PC-3 (cell line): ENCODE measurements around the gene RBBP8NL. TPM values are rescaled to one million over a fixed set of nuclear protein-coding genes. Genes with fewer than 3 reads are reported as not detected.

Experiments
- ATAC-seq: fragments of 200-7000 bp; cut with Tn5 transposase; 2 replicates; pipeline ENCODE4 v1.9.1; 2020; ENCODE audit warnings: mild to moderate bottlenecking, moderate library complexity
- BruUV-seq: library from RNA; stranded (reverse); fragments of 400-500 nt; replicated peaks from 2 replicates; lab custom pipeline; 2021; lab: Mats Ljungman, UMichigan
- CTCF ChIA-PET: fragments of 300-600 bp; sonication (Branson Sonifier 250); formaldehyde crosslinking; loops from one replicate; lab custom pipeline; 2022; ENCODE audit warnings: antibody characterized with exemption; lab: Charles Lee
- POLR2A ChIA-PET: fragments of 300-600 bp; sonication (Branson Sonifier 250); formaldehyde crosslinking; loops from one replicate; lab custom pipeline; 2022; ENCODE audit warnings: antibody characterized with exemption; ENCODE audit not compliant: unreplicated experiment; lab: Charles Lee
- DNase-seq: peaks from one replicate; pipeline ENCODE4 v3.0.0-alpha.2; 2015
- H2AFZ ChIP-seq: fragments of 300-600 bp; sonication (generic); 2 replicates; pipeline ENCODE4 v1.6.0; 2016; ENCODE audit warnings: antibody characterized with exemption, low read length
- H3F3A ChIP-seq: fragments of 300-600 bp; sonication (generic); one replicate; pipeline ENCODE4 v1.6.0; 2017; ENCODE audit warnings: antibody characterized with exemption, low read length, control low read depth, mild to moderate bottlenecking; ENCODE audit not compliant: unreplicated experiment
- H3K27ac ChIP-seq: fragments of 300-600 bp; sonication (generic); 2 replicates; pipeline ENCODE4 v1.5.1; 2016; ENCODE audit warnings: mild to moderate bottlenecking, low read length
- H3K27me3 ChIP-seq: fragments of 300-600 bp; sonication (generic); 2 replicates; pipeline ENCODE4 v1.6.1; 2016; ENCODE audit warnings: low read length, mixed read lengths
- H3K36me3 ChIP-seq: fragments of 300-600 bp; sonication (generic); 2 replicates; pipeline ENCODE4 v1.6.1; 2016; ENCODE audit warnings: low read depth, mixed run types, low read length, mixed read lengths
- H3K4me1 ChIP-seq: fragments of 300-600 bp; sonication (generic); 2 replicates; pipeline ENCODE4 v1.5.1; 2016; ENCODE audit warnings: low read length; ENCODE audit not compliant: insufficient read depth
- H3K4me2 ChIP-seq: fragments of 300-600 bp; sonication (generic); 2 replicates; pipeline ENCODE4 v1.6.0; 2016; ENCODE audit warnings: low read length
- H3K4me3 ChIP-seq: fragments of 300-600 bp; sonication (generic); 2 replicates; pipeline ENCODE4 v1.5.1; 2016; ENCODE audit warnings: mild to moderate bottlenecking, low read length, mixed read lengths
- H3K79me2 ChIP-seq: fragments of 300-600 bp; sonication (generic); 2 replicates; pipeline ENCODE4 v1.6.1; 2017; ENCODE audit warnings: low read length, mixed read lengths
- H3K9ac ChIP-seq: fragments of 300-600 bp; sonication (generic); 2 replicates; pipeline ENCODE4 v1.6.0; 2016; ENCODE audit warnings: mild to moderate bottlenecking, low read length
- H3K9me2 ChIP-seq: fragments of 300-600 bp; sonication (generic); replicated peaks from 2 replicates; pipeline ENCODE4 v1.6.1; 2016; ENCODE audit warnings: mixed run types, low read length, mixed read lengths
- H3K9me3 ChIP-seq: fragments of 300-600 bp; sonication (generic); 2 replicates; pipeline ENCODE4 v1.6.1; 2016; ENCODE audit warnings: low read length, mixed read lengths
- H4K20me1 ChIP-seq: fragments of 300-600 bp; sonication (generic); 2 replicates; pipeline ENCODE4 v1.6.1; 2016; ENCODE audit warnings: low read length, mixed read lengths
- CTCF ChIP-seq: fragments of 300-600 bp; sonication (generic); conservative IDR thresholded peaks from 2 replicates; pipeline ENCODE4 v1.5.1; 2017; ENCODE audit warnings: antibody characterized with exemption, low read depth, mild to moderate bottlenecking, low read length
- EZH2 ChIP-seq: fragments of 300-600 bp; sonication (generic); IDR thresholded peaks from one replicate; pipeline ENCODE4 v1.6.1; 2017; ENCODE audit warnings: antibody characterized with exemption, mild to moderate bottlenecking, low read length; ENCODE audit not compliant: unreplicated experiment
- EZH2phosphoT487 ChIP-seq: fragments of 300-600 bp; sonication (generic); IDR thresholded peaks from 2 replicates; pipeline ENCODE4 v1.6.1; 2018; ENCODE audit warnings: mild to moderate bottlenecking, antibody characterized with exemption, low read length, borderline replicate concordance
- intact Hi-C: fragments of 100-400 bp; cut with micrococcal nuclease; formaldehyde crosslinking; loops from 2 replicates; pipeline ENCODE4 v1.9.0; 2023
- total RNA-seq: library from RNA; depleted of rRNA; stranded (reverse); fragments of >200 nt; gene quantifications from 2 replicates; pipeline ENCODE4 v1.2.3, GENCODE V29; 2014

The RBBP8NL gene
- total RNA-seq, 1 experiment from 2014 or later, result 9.4 TPM

- Histone ChIP-seq H3F3A (no peaks in the 10 kb centered on the region), H3K27me3 (no peaks in the 10 kb centered on the region), H3K36me3 (no peaks in the 10 kb centered on the region), H3K9me2 (no peaks in the 10 kb centered on the region), H3K4me2 (no peak overlapping the region), H2AFZ (no peak overlapping the region), H3K27ac (no peak overlapping the region), H3K9ac (no peak overlapping the region), H4K20me1 (no peaks in the 10 kb centered on the region), H3K4me1 (no peaks in the 10 kb centered on the region), H3K9me3 (no peaks in the 10 kb centered on the region), H3K79me2 (no peaks in the 10 kb centered on the region), H3K4me3 (no peak overlapping the region)
- DNase-seq (no peak), ATAC-seq (no peak)
- ChIA-PET POLR2A (no interaction called here), CTCF (no interaction called here)
- intact Hi-C loops, result no loop called here
- no peak for TF ChIP-seq EZH2phosphoT487
- TF ChIP-seq EZH2, result no peak
- TF ChIP-seq CTCF, result no peak
- no TSS peak for BruUV-seq
These were observed 27.7 kb upstream of the RBBP8NL start for GRCh38 chr20:62454904-62455636.

GRCh38 chr20:62453186-62453808 is 26.0 kb upstream of the RBBP8NL start:
- Histone ChIP-seq H3F3A (no peaks in the 10 kb centered on the region), H3K27me3 (no peaks in the 10 kb centered on the region), H3K9ac (no peak overlapping the region), H3K4me1 (no peaks in the 10 kb centered on the region), H3K9me3 (no peaks in the 10 kb centered on the region), H4K20me1 (no peaks in the 10 kb centered on the region), H3K36me3 (no peaks in the 10 kb centered on the region), H3K79me2 (no peaks in the 10 kb centered on the region), H3K4me2 (no peak overlapping the region), H3K4me3 (no peak overlapping the region), H2AFZ (no peak overlapping the region), H3K9me2 (no peaks in the 10 kb centered on the region), H3K27ac (no peak overlapping the region)
- no TSS peak for BruUV-seq
- no peak for ATAC-seq
- no peak for TF ChIP-seq CTCF
- TF ChIP-seq EZH2, result no peak
- no peak for TF ChIP-seq EZH2phosphoT487
- no peak for DNase-seq
- ChIA-PET POLR2A (no interaction called here), CTCF (no interaction called here)
- intact Hi-C loops, result no loop called here
